Measurements from ENCODE around the gene CNTN5.

GRCh38 chr11:99881610-99882009, 860.9 kb downstream of the CNTN5 start:
- TF ChIP-seq EZH2 (IDR thresholded peaks at IDR 0.05): no peak
- TF ChIP-seq POLR2AphosphoS5 (IDR thresholded peaks at IDR 0.05; ENCODE audit: borderline replicate concordance, low read depth, low read length): no peak
- no peak for TF ChIP-seq FOXP2 (optimal IDR thresholded peaks at IDR 0.05; ENCODE audit: control extremely low read depth, extremely low read length, insufficient read depth)
